Endothelial cell of umbilical vein (primary cell): ENCODE results near the gene OR10AD1. TPM values are rescaled to one million over a fixed set of nuclear protein-coding genes. Genes with fewer than 3 reads are reported as not detected.

Experiments
- BruUV-seq: library from RNA; stranded (reverse); fragments of 400-500 nt; replicated peaks from 2 replicates; lab custom pipeline; 2021; lab: Mats Ljungman, UMichigan
- CTCF ChIA-PET: fragments of 300-600, 350-600 bp; sonication (Branson Sonifier 250); formaldehyde crosslinking; loops from one replicate; lab custom pipeline; 2021; ENCODE audit warnings: antibody characterized with exemption, inconsistent platforms; lab: Charles Lee
- POLR2A ChIA-PET: fragments of 300-600, 350-600 bp; sonication (Branson Sonifier 250); formaldehyde crosslinking; loops from one replicate; lab custom pipeline; 2021; ENCODE audit warnings: antibody characterized with exemption, inconsistent platforms; lab: Charles Lee
- DNase-seq: peaks from one replicate; pipeline ENCODE4 v3.0.0-alpha.2; 2011; ENCODE audit warnings: low read depth, low spot score
- FAIRE-seq: peaks from 2 replicates; lab custom pipeline; 2011; peaks lifted over from hg19 to GRCh38; lab: Jason Lieb, UNC
- H2AFZ ChIP-seq: 2 replicates; pipeline ENCODE4 v1.6.0; 2012; ENCODE audit warnings: low read depth, low read length, control low read depth, inconsistent platforms
- H3K27ac ChIP-seq: 2 replicates; pipeline ENCODE4 v1.5.1; 2011; ENCODE audit warnings: low read depth, mild to moderate bottlenecking, control low read depth, low read length, moderate library complexity; ENCODE audit not compliant: insufficient read depth
- H3K27me3 ChIP-seq, 2 experiments: 2 replicates each; pipeline versions ENCODE4 v1.6.0 to v1.6.1; 2011; ENCODE audit warnings: low read length in 2 of 2, mixed read lengths in 1 of 2; ENCODE audit not compliant: control insufficient read depth in 2 of 2, insufficient read depth in 2 of 2
- H3K36me3 ChIP-seq, 2 experiments: 2 replicates in 1 of 2; 3 replicates in 1 of 2; pipeline ENCODE4 v1.5.1; 2011; ENCODE audit warnings: low read length in 2 of 2, mild to moderate bottlenecking in 1 of 2, moderate library complexity in 1 of 2; ENCODE audit not compliant: control insufficient read depth in 2 of 2, insufficient read depth in 2 of 2; ENCODE audit errors: extremely low read depth in 1 of 2
- H3K4me1 ChIP-seq: 3 replicates; pipeline ENCODE4 v1.5.1; 2011; ENCODE audit warnings: mild to moderate bottlenecking, low read length; ENCODE audit not compliant: control insufficient read depth, insufficient read depth; ENCODE audit errors: extremely low read depth
- H3K4me2 ChIP-seq: 2 replicates; pipeline ENCODE4 v1.6.1; 2011; ENCODE audit warnings: low read length, control low read depth, mixed read lengths; ENCODE audit not compliant: insufficient read depth
- H3K4me3 ChIP-seq, 3 experiments: fragments of 200-600 bp in 1 of 3; sonication (generic), shearing (Covaris generic) in 1 of 3; replicated peaks in 1 of 3; 2 replicates each; pipeline ENCODE4 v1.5.1; 2011 to 2016; ENCODE audit warnings: control low read depth in 3 of 3, low read length in 3 of 3, mild to moderate bottlenecking in 2 of 3, inconsistent platforms in 1 of 3, low read depth in 1 of 3, moderate library complexity in 1 of 3; ENCODE audit not compliant: insufficient read depth in 1 of 3
- H3K79me2 ChIP-seq: 2 replicates; pipeline ENCODE4 v1.6.0; 2012; ENCODE audit warnings: low read length, inconsistent platforms; ENCODE audit not compliant: control insufficient read depth, insufficient read depth
- H3K9ac ChIP-seq: replicated peaks from 2 replicates; pipeline ENCODE3; 2011; ENCODE audit warnings: low read length, control low read depth; ENCODE audit not compliant: insufficient read depth; ENCODE audit errors: extremely low read depth
- H3K9me1 ChIP-seq: replicated peaks from 3 replicates; pipeline ENCODE4 v1.6.0; 2011; ENCODE audit warnings: mild to moderate bottlenecking, low read length; ENCODE audit not compliant: control insufficient read depth, insufficient read depth; ENCODE audit errors: extremely low read depth
- H3K9me3 ChIP-seq: replicated peaks from 2 replicates; pipeline ENCODE4 v1.5.1; 2012; ENCODE audit warnings: low read length, inconsistent platforms; ENCODE audit not compliant: control insufficient read depth, insufficient read depth
- H4K20me1 ChIP-seq: replicated peaks from 2 replicates; pipeline ENCODE3; 2011; ENCODE audit warnings: mild to moderate bottlenecking, low read length; ENCODE audit not compliant: control insufficient read depth, insufficient read depth; ENCODE audit errors: extremely low read depth
- FOS ChIP-seq: IDR thresholded peaks from 2 replicates; pipeline ENCODE4 v1.6.1; 2011; ENCODE audit warnings: mild to moderate bottlenecking, low read length, moderate library complexity, borderline replicate concordance; ENCODE audit not compliant: insufficient read depth
- JUN ChIP-seq: IDR thresholded peaks from 2 replicates; pipeline ENCODE4 v1.6.1; 2011; ENCODE audit warnings: borderline replicate concordance, low read depth; ENCODE audit not compliant: insufficient read length, insufficient read depth
- POLR2A ChIP-seq: IDR thresholded peaks from 2 replicates; pipeline ENCODE4 v1.6.1; 2012; ENCODE audit warnings: low read depth, mild to moderate bottlenecking, control low read depth, low read length
- dilution Hi-C: fragments of 300-500 bp; cut with MboI; formaldehyde crosslinking; loops from one replicate; pipeline ENCODE4 v1.15.0; 2019; ENCODE audit warnings: low sequenced_read_pairs; ENCODE audit not compliant: extremely low pct_ligation_motif_present
- intact Hi-C: fragments of 100-400 bp; cut with micrococcal nuclease; formaldehyde crosslinking; loops from one replicate; pipeline ENCODE4 v1.10.0; 2022
- polyA plus RNA-seq, 4 experiments: library from polyadenylated mRNA; depleted of rRNA in 3 of 4; stranded (reverse) in 3 of 4; unstranded in 1 of 4; fragments of >200 nt; gene quantifications; 2 replicates each; pipeline versions ENCODE4 v1.2.1 to v1.2.3, GENCODE V29; 2011 to 2012; ENCODE audit warnings: missing spikeins in 1 of 4
- total RNA-seq: library from RNA; stranded (reverse); gene quantifications from 2 replicates; pipeline ENCODE4 v1.2.3, GENCODE V29; 2021
- TF ChIP-seq, protein P1 (sequence below): IDR thresholded peaks from 2 replicates; pipeline ENCODE4 v1.6.1; 2011; ENCODE audit not compliant: insufficient read depth, insufficient read length
- TF ChIP-seq, protein P2 (sequence below), 2 donors: IDR thresholded peaks; 1 replicate in 1 of 2; 2 replicates in 1 of 2; pipeline ENCODE4 v1.5.1; 2011; ENCODE audit warnings: low read length in 2 of 2, mild to moderate bottlenecking in 2 of 2, moderate library complexity in 2 of 2, control low read depth in 1 of 2, inconsistent platforms in 1 of 2, low read depth in 1 of 2; ENCODE audit not compliant: insufficient read depth in 1 of 2; ENCODE audit errors: extremely low read depth in 1 of 2

OR10AD1 gene
- total and polyA plus RNA-seq, 2 donors (not counting 3 experiments of a cell fraction or from before 2014, with no cell fraction given): not detected

DNA sequence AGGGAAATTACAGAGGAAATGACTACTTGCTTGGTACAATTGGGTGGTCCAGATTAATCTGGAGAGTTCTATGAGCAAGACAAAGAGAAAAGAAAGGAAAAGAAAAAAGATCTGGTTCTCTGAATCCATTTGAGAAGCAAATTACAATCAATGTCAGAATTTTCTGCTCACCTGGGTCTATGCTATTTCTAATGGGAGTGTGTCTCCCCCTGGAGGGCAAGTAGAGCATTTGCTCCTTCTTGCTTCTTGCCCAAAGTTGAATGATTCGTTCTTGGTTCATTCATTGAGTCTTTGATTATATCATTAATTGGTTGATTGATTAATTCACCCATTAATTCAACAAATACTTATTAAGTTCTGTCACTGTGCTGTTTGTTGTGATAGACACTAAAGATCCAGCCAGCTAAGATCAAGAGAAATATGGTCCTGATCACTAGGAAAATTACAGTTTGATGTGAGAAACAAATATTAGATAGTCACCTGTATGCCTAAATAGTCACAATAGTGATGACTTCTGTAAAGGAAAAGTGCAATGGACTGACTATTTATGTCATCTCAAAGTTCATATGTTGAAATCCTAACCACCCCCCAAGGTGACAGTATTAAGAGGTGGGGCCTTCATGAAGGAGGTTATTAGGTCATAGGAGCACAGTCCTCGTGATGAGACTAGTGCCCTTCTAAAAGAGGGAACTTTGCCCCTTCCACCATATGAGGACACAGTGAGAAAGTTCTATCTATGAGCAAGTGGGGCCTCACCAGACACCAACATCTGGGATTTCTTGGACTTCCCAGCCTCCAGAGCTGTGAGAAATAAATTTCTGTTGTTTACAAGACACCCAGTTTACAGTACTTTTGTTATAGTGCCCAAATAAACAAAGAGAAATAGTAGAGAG lies 37.8 kb downstream of the OR10AD1 start:
- Histone ChIP-seq H3K27ac (no peak overlapping the region), H3K9me1 (no peaks in the 10 kb centered on the region), H3K27me3 (peaks cover 10 to 23% of the 10 kb centered on the region in 2 experiments), H3K4me1 (no peaks in the 10 kb centered on the region), H3K79me2 (no peaks in the 10 kb centered on the region), H2AFZ (no peak overlapping the region), H3K36me3 (no peaks in the 10 kb centered on the region), H3K4me3 (no peak overlapping the region), H3K9me3 (no peaks in the 10 kb centered on the region), H3K9ac (no peak overlapping the region), H3K4me2 (no peak overlapping the region), H4K20me1 (no peaks in the 10 kb centered on the region)
- DNase-seq (peak; percentile 67), FAIRE-seq (peak; percentile 80)
- dilution Hi-C loops (no loop called here), intact Hi-C loops (loop anchor here (1.0 to 5.0 kb wide), 5 partner anchors 81 to 452 kb away; no protein-coding TSS in a partner anchor)
- TF ChIP-seq JUN (no peak), POLR2A (no peak), FOS (no peak)
- TF ChIP-seq, protein P1, sequence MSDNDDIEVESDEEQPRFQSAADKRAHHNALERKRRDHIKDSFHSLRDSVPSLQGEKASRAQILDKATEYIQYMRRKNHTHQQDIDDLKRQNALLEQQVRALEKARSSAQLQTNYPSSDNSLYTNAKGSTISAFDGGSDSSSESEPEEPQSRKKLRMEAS: no peak
- TF ChIP-seq, protein P2, sequence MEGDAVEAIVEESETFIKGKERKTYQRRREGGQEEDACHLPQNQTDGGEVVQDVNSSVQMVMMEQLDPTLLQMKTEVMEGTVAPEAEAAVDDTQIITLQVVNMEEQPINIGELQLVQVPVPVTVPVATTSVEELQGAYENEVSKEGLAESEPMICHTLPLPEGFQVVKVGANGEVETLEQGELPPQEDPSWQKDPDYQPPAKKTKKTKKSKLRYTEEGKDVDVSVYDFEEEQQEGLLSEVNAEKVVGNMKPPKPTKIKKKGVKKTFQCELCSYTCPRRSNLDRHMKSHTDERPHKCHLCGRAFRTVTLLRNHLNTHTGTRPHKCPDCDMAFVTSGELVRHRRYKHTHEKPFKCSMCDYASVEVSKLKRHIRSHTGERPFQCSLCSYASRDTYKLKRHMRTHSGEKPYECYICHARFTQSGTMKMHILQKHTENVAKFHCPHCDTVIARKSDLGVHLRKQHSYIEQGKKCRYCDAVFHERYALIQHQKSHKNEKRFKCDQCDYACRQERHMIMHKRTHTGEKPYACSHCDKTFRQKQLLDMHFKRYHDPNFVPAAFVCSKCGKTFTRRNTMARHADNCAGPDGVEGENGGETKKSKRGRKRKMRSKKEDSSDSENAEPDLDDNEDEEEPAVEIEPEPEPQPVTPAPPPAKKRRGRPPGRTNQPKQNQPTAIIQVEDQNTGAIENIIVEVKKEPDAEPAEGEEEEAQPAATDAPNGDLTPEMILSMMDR (IDR thresholded peaks at IDR 0.05; ENCODE audit: extremely low read depth in 1 of 2, insufficient read depth in 1 of 2, low read depth in 1 of 2, low read length in 2 of 2): peak; percentile 62 to 80
- POLR2A ChIA-PET: no interaction called here
- CTCF ChIA-PET: interaction anchor here (0.7 to 2.7 kb wide), 14 partner anchors 8 to 327 kb away, joined by 3 to 16 read pairs (median 4); partner anchors contain the start of genes ASB8 and TMEM106C
- no TSS peak for BruUV-seq
